MM.1S (cell line): ENCODE data around the gene ZNF219.

ENCODE experiments used
- DNase-seq: peaks from one replicate; pipeline ENCODE4 v3.0.0-alpha.2; 2015
- H2AFZ ChIP-seq: fragments of 300-600 bp; sonication (generic); 2 replicates; pipeline ENCODE4 v1.6.0; 2016; ENCODE audit warnings: antibody characterized with exemption, low read length
- H3F3A ChIP-seq: fragments of 300-600 bp; sonication (generic); 2 replicates; pipeline ENCODE4 v1.6.1; 2016; ENCODE audit warnings: mild to moderate bottlenecking, antibody characterized with exemption, low read length, moderate library complexity, mixed read lengths; ENCODE audit not compliant: insufficient read depth
- H3K27ac ChIP-seq: fragments of 300-600 bp; sonication (generic); 2 replicates; pipeline ENCODE4 v1.5.1; 2016; ENCODE audit warnings: mild to moderate bottlenecking, low read length
- H3K27me3 ChIP-seq: fragments of 300-600 bp; sonication (generic); replicated peaks from 2 replicates; pipeline ENCODE4 v1.6.0; 2016; ENCODE audit warnings: low read length; ENCODE audit not compliant: insufficient read depth
- H3K36me3 ChIP-seq: fragments of 300-600 bp; sonication (generic); replicated peaks from 2 replicates; pipeline ENCODE4 v1.6.1; 2016; ENCODE audit warnings: mild to moderate bottlenecking, low read length, mixed read lengths; ENCODE audit not compliant: insufficient read depth
- H3K4me1 ChIP-seq: fragments of 300-600 bp; sonication (generic); 2 replicates; pipeline ENCODE4 v1.6.1; 2016; ENCODE audit warnings: low read length, mixed read lengths
- H3K4me2 ChIP-seq: fragments of 300-600 bp; sonication (generic); 2 replicates; pipeline ENCODE4 v1.6.0; 2016; ENCODE audit warnings: low read depth, low read length
- H3K4me3 ChIP-seq: fragments of 300-600 bp; sonication (generic); 2 replicates; pipeline ENCODE4 v1.5.1; 2016; ENCODE audit warnings: low read length, mixed read lengths
- H3K79me2 ChIP-seq: fragments of 300-600 bp; sonication (generic); 2 replicates; pipeline ENCODE4 v1.6.1; 2016; ENCODE audit warnings: mixed run types, low read length, mixed read lengths
- H3K9ac ChIP-seq: fragments of 300-600 bp; sonication (generic); 2 replicates; pipeline ENCODE4 v1.6.1; 2016; ENCODE audit warnings: low read length, mixed read lengths
- H3K9me2 ChIP-seq: fragments of 300-600 bp; sonication (generic); replicated peaks from 2 replicates; pipeline ENCODE4 v1.6.1; 2016; ENCODE audit warnings: mild to moderate bottlenecking, low read length, mixed read lengths; ENCODE audit not compliant: insufficient read depth
- H3K9me3 ChIP-seq: fragments of 300-600 bp; sonication (generic); replicated peaks from 2 replicates; pipeline ENCODE4 v1.6.1; 2016; ENCODE audit warnings: mild to moderate bottlenecking, low read length, mixed read lengths; ENCODE audit not compliant: insufficient read depth
- H4K20me1 ChIP-seq: fragments of 300-600 bp; sonication (generic); 2 replicates; pipeline ENCODE4 v1.6.1; 2016; ENCODE audit warnings: mild to moderate bottlenecking, low read length, moderate library complexity, mixed read lengths; ENCODE audit not compliant: insufficient read depth
- EZH2 ChIP-seq: fragments of 300-600 bp; sonication (generic); optimal IDR thresholded peaks from 2 replicates; pipeline ENCODE3; 2017; ENCODE audit warnings: low read depth, mild to moderate bottlenecking, antibody characterized with exemption, low read length, mixed read lengths
- EZH2phosphoT487 ChIP-seq: fragments of 300-600 bp; sonication (generic); IDR thresholded peaks from 2 replicates; pipeline ENCODE4 v1.6.1; 2018; ENCODE audit warnings: antibody characterized with exemption, low read length
- TF ChIP-seq, protein P1 (sequence below): fragments of 300-600 bp; sonication (generic); IDR thresholded peaks from 2 replicates; pipeline ENCODE4 v1.5.1; 2016; ENCODE audit warnings: antibody characterized with exemption, low read length, mixed read lengths

Gene ZNF219

DNA sequence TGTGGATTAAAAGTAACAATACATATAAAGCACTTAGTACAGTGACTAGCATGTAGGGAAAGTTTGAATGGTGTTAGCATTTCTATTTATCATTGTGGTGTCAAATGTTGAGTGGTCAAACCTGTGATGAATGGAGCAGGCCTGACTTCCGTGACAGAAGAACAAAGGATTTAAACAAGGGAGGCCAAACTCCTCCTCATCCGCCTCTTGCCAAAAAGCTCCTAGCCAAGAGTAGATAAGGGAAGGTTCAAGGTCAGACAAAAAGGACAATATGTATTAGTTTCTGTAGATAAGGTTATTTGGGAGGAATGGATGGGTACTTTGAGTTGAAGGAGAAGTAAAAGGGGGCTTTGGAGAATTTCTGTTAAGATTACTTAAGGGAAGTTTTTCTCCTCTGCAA, 49.8 kb downstream of the ZNF219 start:
- no peaks in the 10 kb centered on the region for H3K4me1 ChIP-seq
- no peak overlapping the region for H2AFZ ChIP-seq
- no peak overlapping the region for H3K9ac ChIP-seq
- no peaks in the 10 kb centered on the region for H3K9me3 ChIP-seq
- H3F3A ChIP-seq: no peaks in the 10 kb centered on the region
- H3K9me2 ChIP-seq: no peaks in the 10 kb centered on the region
- no peak for DNase-seq
- no peak overlapping the region for H3K4me2 ChIP-seq
- no peaks in the 10 kb centered on the region for H4K20me1 ChIP-seq
- H3K27me3 ChIP-seq: no peaks in the 10 kb centered on the region
- no peaks in the 10 kb centered on the region for H3K79me2 ChIP-seq
- no peaks in the 10 kb centered on the region for H3K36me3 ChIP-seq
- H3K4me3 ChIP-seq: no peak overlapping the region
- no peak overlapping the region for H3K27ac ChIP-seq
- TF ChIP-seq, protein P1, sequence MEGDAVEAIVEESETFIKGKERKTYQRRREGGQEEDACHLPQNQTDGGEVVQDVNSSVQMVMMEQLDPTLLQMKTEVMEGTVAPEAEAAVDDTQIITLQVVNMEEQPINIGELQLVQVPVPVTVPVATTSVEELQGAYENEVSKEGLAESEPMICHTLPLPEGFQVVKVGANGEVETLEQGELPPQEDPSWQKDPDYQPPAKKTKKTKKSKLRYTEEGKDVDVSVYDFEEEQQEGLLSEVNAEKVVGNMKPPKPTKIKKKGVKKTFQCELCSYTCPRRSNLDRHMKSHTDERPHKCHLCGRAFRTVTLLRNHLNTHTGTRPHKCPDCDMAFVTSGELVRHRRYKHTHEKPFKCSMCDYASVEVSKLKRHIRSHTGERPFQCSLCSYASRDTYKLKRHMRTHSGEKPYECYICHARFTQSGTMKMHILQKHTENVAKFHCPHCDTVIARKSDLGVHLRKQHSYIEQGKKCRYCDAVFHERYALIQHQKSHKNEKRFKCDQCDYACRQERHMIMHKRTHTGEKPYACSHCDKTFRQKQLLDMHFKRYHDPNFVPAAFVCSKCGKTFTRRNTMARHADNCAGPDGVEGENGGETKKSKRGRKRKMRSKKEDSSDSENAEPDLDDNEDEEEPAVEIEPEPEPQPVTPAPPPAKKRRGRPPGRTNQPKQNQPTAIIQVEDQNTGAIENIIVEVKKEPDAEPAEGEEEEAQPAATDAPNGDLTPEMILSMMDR: no peak
- TF ChIP-seq EZH2phosphoT487 (no peak), EZH2 (no peak)

DNA sequence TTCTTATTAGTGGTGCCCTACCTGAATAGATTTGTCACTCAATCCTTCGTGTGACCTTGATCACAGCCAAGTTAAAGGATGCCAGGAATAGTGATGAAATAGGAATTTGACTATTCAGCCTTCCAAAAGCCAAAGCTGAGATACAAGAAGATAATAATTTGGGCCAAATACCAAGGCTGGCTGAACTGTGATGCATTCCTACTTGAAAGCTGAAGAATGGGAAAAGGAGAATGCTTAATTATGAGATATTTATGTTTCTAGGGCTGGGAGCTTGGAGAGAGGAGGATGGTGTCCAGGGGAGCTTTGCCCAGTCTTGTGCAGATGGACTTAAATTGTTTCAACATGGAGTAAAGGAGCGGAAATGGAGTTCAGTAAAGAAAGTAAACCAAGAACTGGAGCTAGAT, 51.1 kb downstream of the ZNF219 start:
- Histone ChIP-seq H2AFZ (no peak overlapping the region), H3F3A (no peaks in the 10 kb centered on the region), H3K4me3 (no peak overlapping the region), H3K4me1 (no peaks in the 10 kb centered on the region), H3K9ac (no peak overlapping the region), H3K36me3 (no peaks in the 10 kb centered on the region), H3K27me3 (no peaks in the 10 kb centered on the region), H3K79me2 (no peaks in the 10 kb centered on the region), H4K20me1 (no peaks in the 10 kb centered on the region), H3K9me3 (no peaks in the 10 kb centered on the region), H3K27ac (no peak overlapping the region), H3K9me2 (no peaks in the 10 kb centered on the region), H3K4me2 (no peak overlapping the region)
- DNase-seq: no peak
- TF ChIP-seq EZH2phosphoT487: no peak
- TF ChIP-seq EZH2: no peak
- TF ChIP-seq, protein P1: no peak

DNA sequence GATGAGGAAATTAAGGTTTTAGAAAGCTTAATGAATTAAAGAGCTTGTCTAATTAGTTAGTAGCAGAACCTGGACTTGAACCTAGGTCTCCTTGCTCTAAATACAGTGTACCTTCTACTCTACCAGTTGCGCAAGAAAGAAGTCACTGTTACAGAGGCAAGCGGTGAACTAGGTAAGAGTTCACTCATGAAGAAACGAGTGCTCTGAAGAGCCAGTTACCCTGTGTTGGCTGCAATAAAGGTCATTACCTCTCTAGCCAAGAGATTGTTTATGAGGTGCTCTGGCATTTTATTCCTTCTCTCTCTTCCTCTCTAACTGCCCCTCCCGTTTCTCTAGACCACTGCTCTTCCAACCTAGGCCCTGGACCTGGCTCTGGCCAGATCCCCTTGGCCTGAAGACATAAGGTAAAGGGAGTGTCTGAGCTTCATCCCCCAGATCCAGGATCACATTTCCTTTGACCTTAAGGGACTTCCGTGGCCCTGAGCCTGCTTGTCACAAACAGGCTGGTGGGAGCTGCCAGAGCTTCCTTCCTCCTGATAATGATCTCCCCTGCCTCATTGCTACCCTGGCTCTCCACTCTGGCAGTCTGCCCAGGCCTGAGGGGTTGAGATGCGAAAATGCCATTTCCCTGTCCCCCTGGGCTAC, 54.4 kb downstream of the ZNF219 start:
- Histone ChIP-seq H2AFZ (no peak overlapping the region), H3K4me2 (no peak overlapping the region), H3K27ac (no peak overlapping the region), H3K4me1 (no peaks in the 10 kb centered on the region), H3K27me3 (no peaks in the 10 kb centered on the region), H3K4me3 (no peak overlapping the region), H3K9me2 (no peaks in the 10 kb centered on the region), H3K9me3 (no peaks in the 10 kb centered on the region), H3K36me3 (no peaks in the 10 kb centered on the region), H3K79me2 (no peaks in the 10 kb centered on the region), H4K20me1 (no peaks in the 10 kb centered on the region), H3F3A (no peaks in the 10 kb centered on the region), H3K9ac (no peak overlapping the region)
- DNase-seq: no peak
- TF ChIP-seq EZH2phosphoT487 (no peak), EZH2 (no peak)
- TF ChIP-seq, protein P1: no peak
